Neuronal stem cell (in vitro differentiated cells): ENCODE results near the gene ZSWIM4.

Experiments used
- DNase-seq: peaks from one replicate; pipeline ENCODE4 v3.0.0-alpha.2; 2013; ENCODE audit warnings: low spot score
- H2AFZ ChIP-seq: one replicate; pipeline ENCODE4 v1.6.1; 2013; ENCODE audit warnings: mild to moderate bottlenecking, low read length, inconsistent platforms
- H2AK5ac ChIP-seq: 2 replicates; pipeline ENCODE4 v1.6.1; 2013; ENCODE audit warnings: low read depth, mild to moderate bottlenecking, inconsistent platforms, low read length, moderate library complexity, mixed read lengths
- H2BK120ac ChIP-seq: 2 replicates; pipeline ENCODE4 v1.6.1; 2013; ENCODE audit warnings: low read depth, mild to moderate bottlenecking, inconsistent platforms, low read length, moderate library complexity, mixed read lengths
- H2BK12ac ChIP-seq: one replicate; pipeline ENCODE4 v1.6.1; 2013; ENCODE audit warnings: low read length, inconsistent platforms
- H2BK15ac ChIP-seq: 2 replicates; pipeline ENCODE4 v1.6.1; 2013; ENCODE audit warnings: mild to moderate bottlenecking, low read length, inconsistent platforms, mixed read lengths
- H2BK5ac ChIP-seq: one replicate; pipeline ENCODE4 v1.6.1; 2013; ENCODE audit warnings: inconsistent platforms, mild to moderate bottlenecking, low read length, moderate library complexity
- H3K14ac ChIP-seq: one replicate; pipeline ENCODE4 v1.6.1; 2013; ENCODE audit warnings: low read length, inconsistent platforms
- H3K18ac ChIP-seq: 2 replicates; pipeline ENCODE4 v1.6.1; 2013; ENCODE audit warnings: low read length, inconsistent platforms
- H3K23ac ChIP-seq: 2 replicates; pipeline ENCODE4 v1.6.1; 2013; ENCODE audit warnings: low read depth, mild to moderate bottlenecking, mixed read lengths, low read length, inconsistent platforms; ENCODE audit not compliant: poor library complexity
- H3K27ac ChIP-seq: replicated peaks from 3 replicates; pipeline ENCODE4 v1.5.1; 2013; ENCODE audit warnings: low read length, inconsistent platforms
- H3K27me3 ChIP-seq, 3 experiments: 2 replicates each; pipeline ENCODE4 v1.6.1; 2013; ENCODE audit warnings: low read length in 3 of 3, mild to moderate bottlenecking in 2 of 3, inconsistent platforms in 1 of 3, low read depth in 1 of 3, mixed read lengths in 1 of 3, moderate library complexity in 1 of 3; ENCODE audit not compliant: control insufficient read depth in 3 of 3, insufficient read depth in 3 of 3
- H3K36me3 ChIP-seq, 2 donors: replicated peaks in 1 of 2; 2 replicates each; pipeline ENCODE4 v1.6.1; 2013; ENCODE audit warnings: low read length in 2 of 2; ENCODE audit not compliant: control insufficient read depth in 2 of 2, insufficient read depth in 2 of 2
- H3K4ac ChIP-seq: 2 replicates; pipeline ENCODE4 v1.6.1; 2013; ENCODE audit warnings: inconsistent platforms, mild to moderate bottlenecking, low read length, moderate library complexity
- H3K4me1 ChIP-seq, 2 donors: 1 replicate in 1 of 2; 2 replicates in 1 of 2; pipeline ENCODE4 v1.6.1; 2013; ENCODE audit warnings: low read length in 2 of 2, low read depth in 1 of 2; ENCODE audit not compliant: control insufficient read depth in 2 of 2, insufficient read depth in 1 of 2
- H3K4me2 ChIP-seq: one replicate; pipeline ENCODE4 v1.6.1; 2013; ENCODE audit warnings: mild to moderate bottlenecking, low read length, inconsistent platforms; ENCODE audit not compliant: insufficient read depth, poor library complexity, severe bottlenecking
- H3K4me3 ChIP-seq, 2 donors: 2 replicates each; pipeline ENCODE4 v1.5.1; 2013; ENCODE audit warnings: low read length in 2 of 2, mild to moderate bottlenecking in 2 of 2, inconsistent platforms in 1 of 2, moderate library complexity in 1 of 2
- H3K79me1 ChIP-seq: one replicate; pipeline ENCODE4 v1.6.1; 2013; ENCODE audit warnings: low read depth, mild to moderate bottlenecking, inconsistent platforms, low read length, moderate library complexity
- H3K9ac ChIP-seq: one replicate; pipeline ENCODE4 v1.6.1; 2013; ENCODE audit warnings: mild to moderate bottlenecking, low read depth, low read length, inconsistent platforms; ENCODE audit not compliant: poor library complexity
- H3K9me3 ChIP-seq, 2 donors: replicated peaks in 1 of 2; 2 replicates each; pipeline versions ENCODE3 to v1.6.1; 2013; ENCODE audit warnings: low read length in 2 of 2, mild to moderate bottlenecking in 2 of 2, inconsistent platforms in 1 of 2, low read depth in 1 of 2, mixed read lengths in 1 of 2, moderate library complexity in 1 of 2; ENCODE audit not compliant: control insufficient read depth in 2 of 2, insufficient read depth in 1 of 2
- H4K8ac ChIP-seq: one replicate; pipeline ENCODE4 v1.6.1; 2013; ENCODE audit warnings: low read depth, mild to moderate bottlenecking, inconsistent platforms, low read length, moderate library complexity
- H4K91ac ChIP-seq: one replicate; pipeline ENCODE4 v1.6.1; 2013; ENCODE audit warnings: low read length, low read depth, mild to moderate bottlenecking, inconsistent platforms; ENCODE audit not compliant: poor library complexity
- WGBS, 2 donors: extraction: QIAGEN DNeasy Blood & Tissue Kit; methylation state at CpG; one replicate each; pipeline ENCODE4 v1.1.7; 2013; ENCODE audit warnings: missing lambda C conversion rate in 2 of 2, mixed read lengths in 1 of 2; ENCODE audit not compliant: insufficient read length in 2 of 2, insufficient replicate concordance in 1 of 2; ENCODE audit errors: extremely low coverage in 2 of 2; 5-methylcytosine and 5-hydroxymethylcytosine counted together

The ZSWIM4 gene

GRCh38 chr19:13797870-13798269, 2.6 kb downstream of the ZSWIM4 start:
- H2AFZ ChIP-seq, result no peak overlapping the region
- H4K8ac ChIP-seq, result no peak overlapping the region
- H3K4me3 ChIP-seq, result no peak overlapping the region
- H2BK5ac ChIP-seq, result no peak overlapping the region
- H3K4me2 ChIP-seq, result no peak overlapping the region
- H3K79me1 ChIP-seq, result peaks cover 15% of the 10 kb centered on the region
- no peak overlapping the region for H2BK15ac ChIP-seq
- no peak overlapping the region for H3K14ac ChIP-seq
- H3K27me3 ChIP-seq, result no peaks in the 10 kb centered on the region
- peaks cover 4 to 9% of the 10 kb centered on the region in 2 donors for H3K4me1 ChIP-seq
- no peak overlapping the region for H3K9ac ChIP-seq
- H2BK120ac ChIP-seq, result no peak overlapping the region
- no peaks in the 10 kb centered on the region for H3K9me3 ChIP-seq
- no peak overlapping the region for H3K18ac ChIP-seq
- no CpG with 5 or more reads among the region's 7 CpGs for WGBS, 2 donors
- H3K4ac ChIP-seq, result no peak overlapping the region
- DNase-seq, result no peak
- H2AK5ac ChIP-seq, result no peak overlapping the region
- H3K23ac ChIP-seq, result no peak overlapping the region
- no peak overlapping the region for H4K91ac ChIP-seq
- H2BK12ac ChIP-seq, result no peak overlapping the region
- H3K36me3 ChIP-seq, result peaks cover 11 to 23% of the 10 kb centered on the region in 2 donors
- H3K27ac ChIP-seq, result no peak overlapping the region

GRCh38 chr19:13799669-13800068, 4.4 kb downstream of the ZSWIM4 start:
- no peak overlapping the region for H4K8ac ChIP-seq
- no peak overlapping the region for H3K4me2 ChIP-seq
- H3K27ac ChIP-seq, result no peak overlapping the region
- H2AFZ ChIP-seq, result no peak overlapping the region
- no peak overlapping the region for H3K14ac ChIP-seq
- H3K23ac ChIP-seq, result no peak overlapping the region
- H2BK120ac ChIP-seq, result no peak overlapping the region
- H2BK15ac ChIP-seq, result no peak overlapping the region
- H3K36me3 ChIP-seq, result peaks cover 13 to 31% of the 10 kb centered on the region in 2 donors
- H3K9me3 ChIP-seq, result no peaks in the 10 kb centered on the region
- no peak overlapping the region for H4K91ac ChIP-seq
- H3K4me1 ChIP-seq, result peaks cover 4 to 8% of the 10 kb centered on the region in 2 donors
- no peak overlapping the region for H3K4ac ChIP-seq
- no peak overlapping the region for H3K9ac ChIP-seq
- no peak for DNase-seq
- no peak overlapping the region for H2BK12ac ChIP-seq
- H2BK5ac ChIP-seq, result no peak overlapping the region
- no peak overlapping the region for H2AK5ac ChIP-seq
- peak overlapping the region; percentile 19 for H3K18ac ChIP-seq
- WGBS, 2 donors, result no CpG with 5 or more reads among the region's 22 CpGs
- no peaks in the 10 kb centered on the region for H3K27me3 ChIP-seq
- peaks cover 17% of the 10 kb centered on the region for H3K79me1 ChIP-seq
- H3K4me3 ChIP-seq, result peak overlapping the region in 1 of 2 donors; percentile 42

GRCh38 chr19:13803038-13803437, 7.8 kb downstream of the ZSWIM4 start:
- Histone ChIP-seq H3K4me1 (peaks cover 0 to 1% of the 10 kb centered on the region in 2 donors), H3K9me3 (no peaks in the 10 kb centered on the region), H2BK15ac (no peak overlapping the region), H3K14ac (no peak overlapping the region), H4K91ac (no peak overlapping the region), H3K23ac (peak overlapping the region; percentile 96), H3K4ac (no peak overlapping the region), H3K9ac (no peak overlapping the region), H2BK120ac (no peak overlapping the region), H3K27ac (no peak overlapping the region), H2BK5ac (no peak overlapping the region), H4K8ac (no peak overlapping the region), H2AK5ac (no peak overlapping the region), H3K27me3 (no peaks in the 10 kb centered on the region), H2BK12ac (no peak overlapping the region), H3K4me2 (no peak overlapping the region), H3K79me1 (peaks cover 11% of the 10 kb centered on the region), H3K18ac (no peak overlapping the region), H3K36me3 (peaks cover 35 to 55% of the 10 kb centered on the region in 2 donors), H2AFZ (no peak overlapping the region), H3K4me3 (no peak overlapping the region)
- WGBS, 2 donors, result no CpG with 5 or more reads among the region's 9 CpGs
- DNase-seq, result no peak

- Histone ChIP-seq H3K27me3 (no peaks in the 10 kb centered on the region), H3K9ac (no peak overlapping the region), H3K9me3 (no peaks in the 10 kb centered on the region), H2BK12ac (no peak overlapping the region), H3K4me2 (no peak overlapping the region), H3K79me1 (peaks cover 9% of the 10 kb centered on the region), H3K4me1 (peaks cover 0 to 1% of the 10 kb centered on the region in 2 donors), H3K36me3 (peaks cover 43 to 72% of the 10 kb centered on the region in 2 donors), H3K27ac (no peak overlapping the region), H3K4ac (no peak overlapping the region), H2BK15ac (peak overlapping the region; percentile 49), H2AK5ac (peak overlapping the region; percentile 46), H4K91ac (no peak overlapping the region), H2AFZ (no peak overlapping the region), H3K14ac (no peak overlapping the region), H3K23ac (peak overlapping the region; percentile 73), H2BK5ac (no peak overlapping the region), H2BK120ac (peak overlapping the region; percentile 61), H3K4me3 (no peak overlapping the region), H3K18ac (peak overlapping the region; percentile 48), H4K8ac (no peak overlapping the region)
- 100% methylated on average over 2 of the region's 35 CpGs; no CpG with 5 or more reads in 1 of the 2 donors for WGBS, 2 donors
- no peak for DNase-seq
These were observed 9.8 kb downstream of the ZSWIM4 start for GRCh38 chr19:13804830-13805683.
